ENCODE results near the gene SOAT1. TPM values are rescaled to one million over a fixed set of nuclear protein-coding genes. Genes with fewer than 3 reads are reported as not detected.

SOAT1 gene
- total and polyA plus RNA-seq, 10 of the 15 experiments (the other 5 are each of a cell fraction or from before 2014, with no cell fraction given) = 8.6 to 68.5 (median 22.3) TPM

- TF ChIP-seq, protein P1, sequence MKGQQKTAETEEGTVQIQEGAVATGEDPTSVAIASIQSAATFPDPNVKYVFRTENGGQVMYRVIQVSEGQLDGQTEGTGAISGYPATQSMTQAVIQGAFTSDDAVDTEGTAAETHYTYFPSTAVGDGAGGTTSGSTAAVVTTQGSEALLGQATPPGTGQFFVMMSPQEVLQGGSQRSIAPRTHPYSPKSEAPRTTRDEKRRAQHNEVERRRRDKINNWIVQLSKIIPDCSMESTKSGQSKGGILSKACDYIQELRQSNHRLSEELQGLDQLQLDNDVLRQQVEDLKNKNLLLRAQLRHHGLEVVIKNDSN (IDR thresholded peaks at IDR 0.05; ENCODE audit: borderline replicate concordance, extremely low read length, insufficient read depth, low read depth, low read length) = no peak
- TF ChIP-seq, protein P2, sequence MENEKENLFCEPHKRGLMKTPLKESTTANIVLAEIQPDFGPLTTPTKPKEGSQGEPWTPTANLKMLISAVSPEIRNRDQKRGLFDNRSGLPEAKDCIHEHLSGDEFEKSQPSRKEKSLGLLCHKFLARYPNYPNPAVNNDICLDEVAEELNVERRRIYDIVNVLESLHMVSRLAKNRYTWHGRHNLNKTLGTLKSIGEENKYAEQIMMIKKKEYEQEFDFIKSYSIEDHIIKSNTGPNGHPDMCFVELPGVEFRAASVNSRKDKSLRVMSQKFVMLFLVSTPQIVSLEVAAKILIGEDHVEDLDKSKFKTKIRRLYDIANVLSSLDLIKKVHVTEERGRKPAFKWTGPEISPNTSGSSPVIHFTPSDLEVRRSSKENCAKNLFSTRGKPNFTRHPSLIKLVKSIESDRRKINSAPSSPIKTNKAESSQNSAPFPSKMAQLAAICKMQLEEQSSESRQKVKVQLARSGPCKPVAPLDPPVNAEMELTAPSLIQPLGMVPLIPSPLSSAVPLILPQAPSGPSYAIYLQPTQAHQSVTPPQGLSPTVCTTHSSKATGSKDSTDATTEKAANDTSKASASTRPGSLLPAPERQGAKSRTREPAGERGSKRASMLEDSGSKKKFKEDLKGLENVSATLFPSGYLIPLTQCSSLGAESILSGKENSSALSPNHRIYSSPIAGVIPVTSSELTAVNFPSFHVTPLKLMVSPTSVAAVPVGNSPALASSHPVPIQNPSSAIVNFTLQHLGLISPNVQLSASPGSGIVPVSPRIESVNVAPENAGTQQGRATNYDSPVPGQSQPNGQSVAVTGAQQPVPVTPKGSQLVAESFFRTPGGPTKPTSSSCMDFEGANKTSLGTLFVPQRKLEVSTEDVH (IDR thresholded peaks at IDR 0.05; ENCODE audit: low read depth, partially characterized antibody) = no peak
- no peak for TF ChIP-seq TCF12 (IDR thresholded peaks at IDR 0.05; ENCODE audit: low read depth, low read length)
- no peak for TF ChIP-seq CUX1 (IDR thresholded peaks at IDR 0.05; ENCODE audit: insufficient replicate concordance, low read depth, low read length)
- TF ChIP-seq CBX5 (IDR thresholded peaks at IDR 0.05; ENCODE audit: low read depth) = no peak
- no peak for TF ChIP-seq RB1 (IDR thresholded peaks at IDR 0.05; ENCODE audit: borderline replicate concordance)
Measured at GRCh38 chr1:179302070-179302469, 8.5 kb downstream of the SOAT1 start (continued).
